ENCODE data around the gene TPPP2. TPM values are rescaled to one million over a fixed set of nuclear protein-coding genes. Genes with fewer than 3 reads are reported as not detected.

The TPPP2 gene
- total RNA-seq, 1 experiment from 2014 or later: not detected

DNA sequence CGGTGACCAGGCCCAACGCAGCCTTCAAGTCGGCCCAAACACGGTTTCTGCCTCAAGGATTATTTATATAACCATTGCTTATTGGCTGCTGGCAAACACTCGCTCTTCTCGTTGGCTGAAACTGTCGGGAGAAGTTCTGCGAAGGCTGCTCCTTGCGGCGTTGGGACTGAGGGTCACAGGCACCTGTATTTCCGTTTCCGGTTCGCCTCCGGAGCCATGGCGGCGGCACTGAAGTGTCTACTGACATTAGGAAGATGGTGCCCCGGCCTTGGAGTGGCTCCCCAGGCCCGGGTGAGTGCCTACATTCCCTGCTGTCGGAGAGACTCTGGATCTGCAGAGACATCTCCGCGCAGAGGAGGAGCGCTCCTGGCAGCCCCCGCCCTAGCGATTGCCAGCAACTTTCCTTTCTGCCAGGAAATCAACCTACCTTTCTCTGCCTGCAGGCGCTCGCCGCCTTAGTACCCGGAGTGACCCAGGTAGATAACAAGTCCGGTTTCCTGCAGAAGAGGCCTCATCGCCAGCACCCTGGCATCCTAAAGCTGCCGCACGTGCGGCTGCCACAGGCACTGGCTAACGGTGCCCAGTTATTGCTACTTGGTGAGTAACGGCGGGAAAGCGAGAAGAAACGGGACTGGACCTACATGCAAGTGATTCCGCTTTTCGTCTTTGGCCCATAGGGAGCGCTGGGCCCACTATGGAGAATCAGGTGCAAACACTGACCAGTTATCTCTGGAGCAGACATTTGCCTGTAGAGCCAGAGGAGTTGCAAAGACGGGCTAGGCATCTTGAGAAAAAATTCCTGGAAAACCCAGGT, 40.0 kb upstream of the TPPP2 start, which contains the start of gene METTL17:
Gene METTL17, plus strand, starts transcription at position 194 of the 814 bp plus-strand sequence. Its CDS starts 23 bp downstream, at position 217.
- H4K20me1 ChIP-seq (ENCODE audit: insufficient read depth, low read depth, low read length): peaks cover 4% of the 10 kb centered on the region; the same call in 1 of the 2 replicates
- H3K27ac ChIP-seq (ENCODE audit: low read length): peak within 1 kb of the TSS; percentile 63
- H3K4me2 ChIP-seq (ENCODE audit: low read depth, low read length, poor library complexity, severe bottlenecking): peak within 1 kb of the TSS; percentile 92
- peak within 1 kb of the TSS; percentile 84 for H3K9ac ChIP-seq (ENCODE audit: low read length)
- H3K9me2 ChIP-seq (replicated peaks; ENCODE audit: insufficient read depth, low read length): no peaks in the 10 kb centered on the region
- no peaks in the 10 kb centered on the region for H3K27me3 ChIP-seq (ENCODE audit: low read length)
- H3K36me3 ChIP-seq (ENCODE audit: insufficient read depth, low read length): peaks cover 31% of the 10 kb centered on the region; the same call in 1 of the 2 replicates
- H3K79me2 ChIP-seq (ENCODE audit: low read length): peaks cover 23% of the 10 kb centered on the region
- H3K4me1 ChIP-seq (ENCODE audit: low read length): peaks cover 25% of the 10 kb centered on the region
- no peaks in the 10 kb centered on the region for H3K9me3 ChIP-seq (ENCODE audit: low read length)
- H3K4me3 ChIP-seq (ENCODE audit: low read length): peak within 1 kb of the TSS; percentile 86
- peak; percentile 100 for DNase-seq
- H2AFZ ChIP-seq (ENCODE audit: low read length): peak within 1 kb of the TSS; percentile 80; the same call in 1 of the 2 replicates

GRCh38 chr14:20996521-20996920, 33.5 kb upstream of the TPPP2 start:
- H3K27ac ChIP-seq (ENCODE audit: low read length): no peak overlapping the region
- H3K79me2 ChIP-seq (ENCODE audit: low read length): peaks cover 7% of the 10 kb centered on the region
- peaks cover 45% of the 10 kb centered on the region; the same call in 1 of the 2 replicates for H3K36me3 ChIP-seq (ENCODE audit: insufficient read depth, low read length)
- peaks cover 4% of the 10 kb centered on the region; the same call in 1 of the 2 replicates for H3K4me1 ChIP-seq (ENCODE audit: low read length)
- H3K9me2 ChIP-seq (replicated peaks; ENCODE audit: insufficient read depth, low read length): no peaks in the 10 kb centered on the region
- no peak overlapping the region for H3K4me2 ChIP-seq (ENCODE audit: low read depth, low read length, poor library complexity, severe bottlenecking)
- H4K20me1 ChIP-seq (ENCODE audit: insufficient read depth, low read depth, low read length): no peaks in the 10 kb centered on the region; the same call in 1 of the 2 replicates
- H3K4me3 ChIP-seq (ENCODE audit: low read length): no peak overlapping the region
- H3K9me3 ChIP-seq (ENCODE audit: low read length): no peaks in the 10 kb centered on the region
- DNase-seq: no peak
- no peak overlapping the region for H2AFZ ChIP-seq (ENCODE audit: low read length)
- no peak overlapping the region for H3K9ac ChIP-seq (ENCODE audit: low read length)
- H3K27me3 ChIP-seq (ENCODE audit: low read length): no peaks in the 10 kb centered on the region

DNA sequence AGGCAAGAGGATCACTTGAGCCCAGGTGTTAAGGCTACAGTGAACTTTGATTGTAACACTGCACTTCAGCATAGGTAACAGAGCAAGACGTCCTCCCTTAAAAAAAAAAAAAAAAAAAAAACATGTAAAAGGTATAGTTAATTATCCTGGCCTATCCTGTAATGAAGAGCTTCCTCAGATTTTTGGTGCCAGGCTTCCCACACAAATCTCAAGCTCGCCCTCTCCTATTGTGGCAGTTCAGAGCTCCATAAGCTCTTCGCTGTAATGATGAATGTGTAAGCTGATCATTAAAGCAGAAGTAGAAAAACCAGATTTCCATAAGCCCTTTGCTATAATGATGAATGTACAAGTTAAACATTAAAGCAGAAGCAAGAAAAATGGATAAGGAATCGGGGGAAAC, 32.9 kb upstream of the TPPP2 start:
- H3K79me2 ChIP-seq (ENCODE audit: low read length): peaks cover under 1% of the 10 kb centered on the region; the same call in 1 of the 2 replicates
- H3K4me3 ChIP-seq (ENCODE audit: low read length): no peak overlapping the region
- no peak for DNase-seq
- no peak overlapping the region for H2AFZ ChIP-seq (ENCODE audit: low read length)
- H3K4me1 ChIP-seq (ENCODE audit: low read length): no peaks in the 10 kb centered on the region; the same call in 1 of the 2 replicates
- no peaks in the 10 kb centered on the region for H3K27me3 ChIP-seq (ENCODE audit: low read length)
- no peak overlapping the region for H3K27ac ChIP-seq (ENCODE audit: low read length)
- H3K9me2 ChIP-seq (replicated peaks; ENCODE audit: insufficient read depth, low read length): no peaks in the 10 kb centered on the region
- H3K36me3 ChIP-seq (ENCODE audit: insufficient read depth, low read length): peaks cover 39% of the 10 kb centered on the region; the same call in 1 of the 2 replicates
- H4K20me1 ChIP-seq (ENCODE audit: insufficient read depth, low read depth, low read length): no peaks in the 10 kb centered on the region
- no peak overlapping the region for H3K9ac ChIP-seq (ENCODE audit: low read length)
- H3K9me3 ChIP-seq (ENCODE audit: low read length): no peaks in the 10 kb centered on the region
- no peak overlapping the region for H3K4me2 ChIP-seq (ENCODE audit: low read depth, low read length, poor library complexity, severe bottlenecking)

- Histone ChIP-seq H3K9me3 (ENCODE audit: low read length) (no peaks in the 10 kb centered on the region), H3K4me2 (ENCODE audit: low read depth, low read length, poor library complexity, severe bottlenecking) (no peak overlapping the region), H3K79me2 (ENCODE audit: low read length) (no peaks in the 10 kb centered on the region), H3K9ac (ENCODE audit: low read length) (no peak overlapping the region), H3K4me1 (ENCODE audit: low read length) (no peaks in the 10 kb centered on the region), H4K20me1 (ENCODE audit: insufficient read depth, low read depth, low read length) (no peaks in the 10 kb centered on the region), H2AFZ (ENCODE audit: low read length) (no peak overlapping the region), H3K36me3 (ENCODE audit: insufficient read depth, low read length) (peaks cover 34% of the 10 kb centered on the region; the same call in 1 of the 2 replicates), H3K9me2 (replicated peaks; ENCODE audit: insufficient read depth, low read length) (no peaks in the 10 kb centered on the region), H3K27ac (ENCODE audit: low read length) (no peak overlapping the region), H3K4me3 (ENCODE audit: low read length) (no peak overlapping the region), H3K27me3 (ENCODE audit: low read length) (no peaks in the 10 kb centered on the region)
- no peak for DNase-seq
Measured at GRCh38 chr14:20997564-20997963, 32.5 kb upstream of the TPPP2 start.

GRCh38 chr14:20998139-20998538, 31.9 kb upstream of the TPPP2 start:
- Histone ChIP-seq H3K9ac (ENCODE audit: low read length) (no peak overlapping the region), H2AFZ (ENCODE audit: low read length) (no peak overlapping the region), H3K4me2 (ENCODE audit: low read depth, low read length, poor library complexity, severe bottlenecking) (no peak overlapping the region), H3K4me1 (ENCODE audit: low read length) (no peaks in the 10 kb centered on the region), H3K36me3 (ENCODE audit: insufficient read depth, low read length) (peaks cover 29% of the 10 kb centered on the region; the same call in 1 of the 2 replicates), H3K9me3 (ENCODE audit: low read length) (no peaks in the 10 kb centered on the region), H4K20me1 (ENCODE audit: insufficient read depth, low read depth, low read length) (no peaks in the 10 kb centered on the region), H3K4me3 (ENCODE audit: low read length) (no peak overlapping the region), H3K79me2 (ENCODE audit: low read length) (no peaks in the 10 kb centered on the region), H3K27ac (ENCODE audit: low read length) (no peak overlapping the region), H3K27me3 (ENCODE audit: low read length) (no peaks in the 10 kb centered on the region), H3K9me2 (replicated peaks; ENCODE audit: insufficient read depth, low read length) (no peaks in the 10 kb centered on the region)
- DNase-seq: no peak

DNA sequence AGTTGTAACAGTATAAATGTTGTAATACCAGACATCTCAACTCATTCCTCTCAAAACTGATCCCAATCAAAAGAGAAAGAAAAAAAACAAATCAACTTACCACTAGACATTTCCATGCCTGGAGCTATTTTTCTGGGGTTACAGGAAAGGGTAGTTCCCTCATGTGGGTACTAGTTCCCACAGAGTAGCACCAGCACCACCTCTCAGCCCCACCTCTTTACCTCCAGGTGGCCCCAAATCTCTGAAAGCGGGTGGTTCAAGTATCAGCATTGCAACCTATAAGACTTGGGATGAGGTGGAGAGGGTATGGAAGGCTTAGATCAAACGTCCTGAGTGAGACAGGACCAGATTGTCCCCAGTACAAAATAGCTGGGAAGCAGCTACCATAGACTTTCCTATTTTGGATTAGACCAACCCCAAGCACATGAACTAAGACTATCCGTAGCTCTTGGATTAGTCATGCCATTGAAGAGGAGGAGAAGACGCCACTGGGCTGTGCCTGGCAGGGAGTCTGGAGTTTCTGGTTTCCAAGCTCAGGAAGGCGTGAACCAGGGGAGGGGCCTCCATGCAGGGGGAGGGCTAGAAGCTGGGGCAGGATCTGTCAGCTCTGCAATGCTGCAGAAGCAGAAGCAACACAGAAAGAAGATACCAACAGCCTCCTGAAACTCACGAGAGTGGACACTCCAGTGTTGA, 31.2 kb upstream of the TPPP2 start, which contains the start of gene SLC39A2:
Gene SLC39A2, plus strand, starts transcription at position 620 of the 693 bp plus-strand sequence. CDS start 154 bp downstream, outside the sequence.
- no peaks in the 10 kb centered on the region for H3K9me3 ChIP-seq (ENCODE audit: low read length)
- H3K4me2 ChIP-seq (ENCODE audit: low read depth, low read length, poor library complexity, severe bottlenecking): no peak within 1 kb of the TSS
- H4K20me1 ChIP-seq (ENCODE audit: insufficient read depth, low read depth, low read length): no peaks in the 10 kb centered on the region
- H3K36me3 ChIP-seq (ENCODE audit: insufficient read depth, low read length): peaks cover 26% of the 10 kb centered on the region; the same call in 1 of the 2 replicates
- no peak within 1 kb of the TSS for H3K4me3 ChIP-seq (ENCODE audit: low read length)
- H2AFZ ChIP-seq (ENCODE audit: low read length): no peak within 1 kb of the TSS
- no peak within 1 kb of the TSS for H3K9ac ChIP-seq (ENCODE audit: low read length)
- H3K4me1 ChIP-seq (ENCODE audit: low read length): no peaks in the 10 kb centered on the region
- H3K79me2 ChIP-seq (ENCODE audit: low read length): no peaks in the 10 kb centered on the region
- no peaks in the 10 kb centered on the region for H3K9me2 ChIP-seq (replicated peaks; ENCODE audit: insufficient read depth, low read length)
- H3K27ac ChIP-seq (ENCODE audit: low read length): no peak within 1 kb of the TSS
- H3K27me3 ChIP-seq (ENCODE audit: low read length): no peaks in the 10 kb centered on the region
- DNase-seq: no peak

DNA sequence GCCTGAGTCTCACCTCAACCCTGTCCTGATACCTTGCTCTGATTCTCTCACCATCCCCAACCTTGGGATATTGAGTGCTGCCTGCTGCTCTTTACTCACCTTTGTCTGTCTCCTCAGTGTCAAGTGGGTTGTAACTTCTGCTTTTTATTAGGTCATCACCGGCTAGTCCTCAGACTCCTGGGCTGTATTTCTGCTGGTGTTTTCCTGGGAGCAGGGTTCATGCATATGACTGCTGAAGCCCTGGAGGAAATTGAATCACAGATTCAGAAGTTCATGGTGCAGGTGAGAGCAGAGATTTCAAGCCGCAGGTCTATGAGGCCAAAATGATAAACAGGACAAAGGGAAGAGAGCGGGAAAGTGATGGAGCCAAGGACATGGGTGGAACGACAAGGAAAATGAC, 30.4 kb upstream of the TPPP2 start:
- Histone ChIP-seq H3K27me3 (ENCODE audit: low read length) (no peaks in the 10 kb centered on the region), H3K36me3 (ENCODE audit: insufficient read depth, low read length) (peaks cover 18% of the 10 kb centered on the region; the same call in 1 of the 2 replicates), H3K27ac (ENCODE audit: low read length) (no peak overlapping the region), H3K79me2 (ENCODE audit: low read length) (no peaks in the 10 kb centered on the region), H3K9me3 (ENCODE audit: low read length) (no peaks in the 10 kb centered on the region), H3K4me3 (ENCODE audit: low read length) (no peak overlapping the region), H3K4me2 (ENCODE audit: low read depth, low read length, poor library complexity, severe bottlenecking) (no peak overlapping the region), H3K4me1 (ENCODE audit: low read length) (no peaks in the 10 kb centered on the region), H4K20me1 (ENCODE audit: insufficient read depth, low read depth, low read length) (no peaks in the 10 kb centered on the region), H3K9ac (ENCODE audit: low read length) (no peak overlapping the region), H2AFZ (ENCODE audit: low read length) (no peak overlapping the region), H3K9me2 (replicated peaks; ENCODE audit: insufficient read depth, low read length) (no peaks in the 10 kb centered on the region)
- no peak for DNase-seq

DNA sequence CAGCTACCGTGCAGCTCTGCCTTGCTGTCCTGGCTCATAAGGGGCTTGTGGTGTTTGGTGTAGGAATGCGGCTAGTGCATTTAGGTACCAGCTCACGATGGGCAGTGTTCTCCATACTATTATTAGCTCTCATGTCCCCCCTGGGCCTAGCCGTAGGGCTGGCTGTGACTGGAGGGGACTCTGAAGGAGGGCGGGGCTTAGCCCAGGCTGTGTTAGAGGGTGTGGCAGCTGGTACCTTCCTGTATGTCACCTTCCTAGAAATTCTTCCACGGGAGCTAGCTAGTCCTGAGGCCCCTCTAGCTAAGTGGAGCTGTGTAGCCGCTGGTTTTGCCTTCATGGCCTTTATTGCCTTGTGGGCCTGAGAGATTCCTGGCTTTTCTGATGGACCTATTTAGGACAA, 28.8 kb upstream of the TPPP2 start:
- no peak overlapping the region for H3K27ac ChIP-seq (ENCODE audit: low read length)
- H3K9ac ChIP-seq (ENCODE audit: low read length): no peak overlapping the region

More for the DNA sequence above, 28.8 kb upstream of the TPPP2 start:
- no peak overlapping the region for H3K4me2 ChIP-seq (ENCODE audit: low read depth, low read length, poor library complexity, severe bottlenecking)
- H3K27me3 ChIP-seq (ENCODE audit: low read length): no peaks in the 10 kb centered on the region
- H4K20me1 ChIP-seq (ENCODE audit: insufficient read depth, low read depth, low read length): no peaks in the 10 kb centered on the region
- no peak for DNase-seq
- H3K36me3 ChIP-seq (ENCODE audit: insufficient read depth, low read length): 0 out of 2 replicates have a peak, but pooled peaks cover 2% of the 10 kb centered on the region
- no peaks in the 10 kb centered on the region for H3K9me3 ChIP-seq (ENCODE audit: low read length)
- H3K4me1 ChIP-seq (ENCODE audit: low read length): peaks cover 4% of the 10 kb centered on the region
- no peak overlapping the region for H3K4me3 ChIP-seq (ENCODE audit: low read length)
- no peaks in the 10 kb centered on the region for H3K9me2 ChIP-seq (replicated peaks; ENCODE audit: insufficient read depth, low read length)
- H3K79me2 ChIP-seq (ENCODE audit: low read length): no peaks in the 10 kb centered on the region
- no peak overlapping the region for H2AFZ ChIP-seq (ENCODE audit: low read length)
